ENCODE results near the gene EFNA4. TPM values are rescaled to one million over a fixed set of nuclear protein-coding genes. Genes with fewer than 3 reads are reported as not detected.

Gene EFNA4
- total RNA-seq, 1 experiment from 2014 or later, result 17.0 TPM

GRCh38 chr1:155068599-155068998, 5.1 kb downstream of the EFNA4 start:
- ChIA-PET POLR2A (ENCODE audit: low non-redundant PET) (no interaction called here), CTCF (no interaction called here)
- Histone ChIP-seq H3K27me3 (replicated peaks; ENCODE audit: insufficient read depth, low read depth, low read length, poor library complexity) (no peaks in the 10 kb centered on the region), H3K36me3 (ENCODE audit: insufficient read depth, low read length, poor library complexity, severe bottlenecking) (peaks cover 5% of the 10 kb centered on the region), H3K4me3 (ENCODE audit: low read depth, low read length, poor library complexity, severe bottlenecking) (no peak overlapping the region), H3K9me3 (ENCODE audit: low read depth, low read length, poor library complexity, severe bottlenecking) (no peaks in the 10 kb centered on the region), H3K4me1 (ENCODE audit: insufficient read depth, low read length, poor library complexity, severe bottlenecking) (peaks cover 24% of the 10 kb centered on the region), H3K27ac (ENCODE audit: low read depth, low read length, poor library complexity, severe bottlenecking) (no peak overlapping the region)
- intact Hi-C loops (cut with micrococcal nuclease; ENCODE audit: unreplicated experiment), result no loop called here
- no TSS peak for BruUV-seq (replicated peaks)
- TF ChIP-seq CTCF (conservative IDR thresholded peaks at IDR 0.05; ENCODE audit: low read depth, low read length) (no peak), EZH2 (IDR thresholded peaks at IDR 0.05; ENCODE audit: borderline replicate concordance, low read depth, low read length, poor library complexity, severe bottlenecking) (no peak)
- no peak for DNase-seq (ENCODE audit: low spot score)

GRCh38 chr1:155069551-155070157, 6.1 kb downstream of the EFNA4 start:
- no peak overlapping the region for H3K27ac ChIP-seq (ENCODE audit: low read depth, low read length, poor library complexity, severe bottlenecking)
- H3K4me3 ChIP-seq (ENCODE audit: low read depth, low read length, poor library complexity, severe bottlenecking), result no peak overlapping the region
- TF ChIP-seq CTCF (conservative IDR thresholded peaks at IDR 0.05; ENCODE audit: low read depth, low read length), result no peak
- TF ChIP-seq EZH2 (IDR thresholded peaks at IDR 0.05; ENCODE audit: borderline replicate concordance, low read depth, low read length, poor library complexity, severe bottlenecking), result no peak
- no peaks in the 10 kb centered on the region for H3K9me3 ChIP-seq (ENCODE audit: low read depth, low read length, poor library complexity, severe bottlenecking)
- intact Hi-C loops (cut with micrococcal nuclease; ENCODE audit: unreplicated experiment), result no loop called here
- no peaks in the 10 kb centered on the region for H3K27me3 ChIP-seq (replicated peaks; ENCODE audit: insufficient read depth, low read depth, low read length, poor library complexity)
- POLR2A ChIA-PET (ENCODE audit: low non-redundant PET), result no interaction called here
- H3K36me3 ChIP-seq (ENCODE audit: insufficient read depth, low read length, poor library complexity, severe bottlenecking), result peaks cover 5% of the 10 kb centered on the region
- CTCF ChIA-PET, result no interaction called here
- DNase-seq (ENCODE audit: low spot score), result no peak
- BruUV-seq (replicated peaks), result no TSS peak
- H3K4me1 ChIP-seq (ENCODE audit: insufficient read depth, low read length, poor library complexity, severe bottlenecking), result peaks cover 19% of the 10 kb centered on the region

GRCh38 chr1:155070158-155070621, 6.7 kb downstream of the EFNA4 start:
- H3K27ac ChIP-seq (ENCODE audit: low read depth, low read length, poor library complexity, severe bottlenecking), result no peak overlapping the region

More at GRCh38 chr1:155070158-155070621, 6.7 kb downstream of the EFNA4 start:
- intact Hi-C loops (cut with micrococcal nuclease; ENCODE audit: unreplicated experiment), result no loop called here
- Histone ChIP-seq H3K27me3 (replicated peaks; ENCODE audit: insufficient read depth, low read depth, low read length, poor library complexity) (no peaks in the 10 kb centered on the region), H3K9me3 (ENCODE audit: low read depth, low read length, poor library complexity, severe bottlenecking) (no peaks in the 10 kb centered on the region), H3K4me1 (ENCODE audit: insufficient read depth, low read length, poor library complexity, severe bottlenecking) (peaks cover 15% of the 10 kb centered on the region), H3K36me3 (ENCODE audit: insufficient read depth, low read length, poor library complexity, severe bottlenecking) (peaks cover 5% of the 10 kb centered on the region), H3K4me3 (ENCODE audit: low read depth, low read length, poor library complexity, severe bottlenecking) (no peak overlapping the region)
- POLR2A ChIA-PET (ENCODE audit: low non-redundant PET), result no interaction called here
- DNase-seq (ENCODE audit: low spot score), result no peak
- BruUV-seq (replicated peaks), result no TSS peak
- CTCF ChIA-PET, result interaction anchor here (0.6 kb wide), 1 partner anchor 15 kb away, joined by 4 read pairs; no protein-coding TSS in a partner anchor
- TF ChIP-seq CTCF (conservative IDR thresholded peaks at IDR 0.05; ENCODE audit: low read depth, low read length), result no peak
